ENCODE data around the gene SETDB2.

SETDB2 gene

GRCh38 chr13:49538404-49538803 lies 94.3 kb downstream of the SETDB2 start:
- no peak for DNase-seq

- no peak for DNase-seq
Observed at GRCh38 chr13:49539313-49539712, 95.2 kb downstream of the SETDB2 start.

GRCh38 chr13:49539746-49540145 lies 95.7 kb downstream of the SETDB2 start:
- DNase-seq: no peak

- DNase-seq: no peak
Observed at GRCh38 chr13:49540552-49540951, 96.5 kb downstream of the SETDB2 start.

DNA sequence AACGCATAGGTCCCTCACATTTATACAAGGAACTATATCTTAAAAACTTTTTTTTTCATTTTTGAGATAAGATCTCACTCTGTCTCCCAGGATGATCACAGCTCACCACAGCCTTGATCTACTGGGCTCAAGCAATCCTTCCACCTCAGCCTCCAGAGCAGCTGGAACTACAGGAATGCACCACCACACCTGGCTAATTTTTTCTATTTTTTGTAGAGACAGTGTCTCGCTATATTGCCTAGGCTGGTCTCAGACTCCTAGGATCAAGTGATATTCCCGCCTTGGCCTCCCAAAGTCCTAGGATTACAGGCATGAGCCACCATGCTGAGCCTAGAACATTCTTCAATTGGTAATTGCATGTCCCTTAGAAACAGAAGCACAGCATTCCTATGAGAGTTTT lies 99.6 kb downstream of the SETDB2 start:
- no peak for DNase-seq

All from COR-L47 (cell line).